HepG2 (cell line): ENCODE data around the gene BRD8. TPM values are rescaled to one million over a fixed set of nuclear protein-coding genes. Genes with fewer than 3 reads are reported as not detected.

ENCODE experiments used
- BRCA1 ChIP-seq: sonication (generic); formaldehyde crosslinking; IDR thresholded peaks from 2 replicates; pipeline ENCODE4 v1.4.0; 2020; ENCODE audit warnings: missing genetic modification reagents
- ELF4 ChIP-seq: sonication (generic); formaldehyde crosslinking; IDR thresholded peaks from 2 replicates; pipeline ENCODE4 v1.5.0; 2020; ENCODE audit warnings: missing genetic modification reagents, mild to moderate bottlenecking, moderate library complexity, borderline replicate concordance
- EP300 ChIP-seq, 3 experiments: sonication (generic) in 1 of 3; formaldehyde crosslinking in 1 of 3; IDR thresholded peaks; 2 replicates each; pipeline versions ENCODE4 v1.5.1 to v1.6.1; 2011 to 2020; ENCODE audit warnings: low read depth in 2 of 3, low read length in 2 of 3, borderline replicate concordance in 1 of 3, improper control_type of control experiment in 1 of 3, mild to moderate bottlenecking in 1 of 3, missing genetic modification reagents in 1 of 3, moderate library complexity in 1 of 3
- HNF1A ChIP-seq, 2 experiments: sonication (generic) in 1 of 2; formaldehyde crosslinking in 1 of 2; IDR thresholded peaks; 2 replicates each; pipeline versions ENCODE4 v1.4.0 to v1.6.1; 2016 to 2020; ENCODE audit warnings: borderline replicate concordance in 1 of 2, low read depth in 1 of 2, mild to moderate bottlenecking in 1 of 2, missing genetic modification reagents in 1 of 2
- SAP130 ChIP-seq: IDR thresholded peaks from 2 replicates; pipeline ENCODE4 v1.6.1; 2016; ENCODE audit warnings: low read depth
- YEATS4 ChIP-seq: sonication (generic); formaldehyde crosslinking; IDR thresholded peaks from 2 replicates; pipeline ENCODE4 v1.4.0; 2020; ENCODE audit warnings: missing genetic modification reagents, borderline replicate concordance
- ZHX2 ChIP-seq, 2 experiments: sonication (generic) in 1 of 2; formaldehyde crosslinking in 1 of 2; IDR thresholded peaks; 2 replicates each; pipeline versions ENCODE4 v1.6.1 to v1.9.0; 2014 to 2022; ENCODE audit warnings: antibody characterized with exemption in 1 of 2, borderline replicate concordance in 1 of 2, inconsistent platforms in 1 of 2, low read depth in 1 of 2, missing genetic modification reagents in 1 of 2
- ZNF33A ChIP-seq: sonication (generic); formaldehyde crosslinking; IDR thresholded peaks from 2 replicates; pipeline ENCODE4 v1.5.1; 2020; ENCODE audit warnings: missing genetic modification reagents, mild to moderate bottlenecking, moderate library complexity, borderline replicate concordance
- ZNF354B ChIP-seq: sonication (generic); formaldehyde crosslinking; IDR thresholded peaks from 2 replicates; pipeline ENCODE4 v1.8.0; 2022; ENCODE audit warnings: mild to moderate bottlenecking, missing genetic modification reagents
- ZNF678 ChIP-seq: sonication (generic); formaldehyde crosslinking; IDR thresholded peaks from 2 replicates; pipeline ENCODE4 v1.4.0; 2020; ENCODE audit warnings: mild to moderate bottlenecking, missing genetic modification reagents
- ZNF790 ChIP-seq: sonication (generic); formaldehyde crosslinking; IDR thresholded peaks from 2 replicates; pipeline ENCODE4 v1.8.0; 2022; ENCODE audit warnings: missing genetic modification reagents, mild to moderate bottlenecking, borderline replicate concordance
- polyA plus RNA-seq, 8 experiments: library from polyadenylated mRNA; depleted of rRNA in 3 of 8; stranded (reverse) in 7 of 8; unstranded in 1 of 8; fragments of >200 nt; fragmentation: Illumina TruSeq in 4 of 8; extraction: Trizol in 4 of 8; gene quantifications; 2 replicates each; pipeline versions ENCODE4 v1.2.1 to v1.2.3, GENCODE V29; 2011 to 2016; ENCODE audit warnings: low read depth in 4 of 8, missing spikeins in 1 of 8, mixed read lengths in 1 of 8; ENCODE audit not compliant: insufficient read depth in 1 of 8
- total RNA-seq, 5 experiments: library from RNA; depleted of rRNA; stranded (reverse); fragments of >200 nt; fragmentation: Illumina TruSeq; extraction: Trizol; gene quantifications; 2 replicates each; pipeline ENCODE4 v1.2.3, GENCODE V29; 2016; ENCODE audit warnings: low read depth in 1 of 5
- TF ChIP-seq, protein P1 (sequence below), 2 experiments: sonication (generic) in 1 of 2; formaldehyde crosslinking in 1 of 2; IDR thresholded peaks; 2 replicates each; pipeline versions ENCODE4 v1.4.0 to v1.6.1; 2018 to 2020; ENCODE audit warnings: missing genetic modification reagents in 2 of 2, borderline replicate concordance in 1 of 2, low read depth in 1 of 2, mild to moderate bottlenecking in 1 of 2, missing biosample characterization in 1 of 2

BRD8 gene
- total and polyA plus RNA-seq, 2 of the 13 experiments (the other 11 are each of a cell fraction or from before 2014, with no cell fraction given), result 62.5 to 71.1 TPM

DNA sequence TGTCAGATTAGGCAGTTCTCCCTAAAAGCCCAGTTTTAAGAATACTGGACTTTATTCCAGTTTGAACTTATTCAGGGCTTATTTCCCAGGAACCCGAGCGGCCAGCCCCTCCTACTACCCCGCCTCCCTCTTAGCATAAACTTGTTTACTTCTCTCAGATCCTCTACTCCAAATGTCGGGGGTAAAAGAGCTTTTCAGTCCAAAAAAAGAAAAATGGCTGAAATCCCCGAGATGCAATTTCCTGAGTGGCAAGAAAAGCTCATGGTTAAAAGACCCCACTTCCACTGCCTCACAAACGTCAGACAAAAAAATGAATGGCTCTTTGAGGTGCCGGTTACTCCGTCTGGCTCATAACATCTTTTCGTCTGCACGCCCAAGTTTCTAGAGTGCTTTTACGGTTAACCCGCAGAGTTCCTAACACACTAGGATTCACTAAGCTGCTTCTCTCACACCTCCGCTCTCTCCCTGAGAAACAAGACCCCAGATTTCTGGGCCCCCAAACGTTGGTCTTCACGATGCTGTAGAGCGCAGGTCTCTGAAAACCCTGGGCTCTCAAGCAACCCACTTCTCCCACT is 402 bp downstream of the BRD8 start (continued):
- TF ChIP-seq ZNF678 (CRISPR knock-in tag) (0 out of 2 replicates have a peak, but pooled peaks have one; percentile 20), SAP130 (CRISPR knock-in tag) (peak; percentile 12), ZNF354B (peak; percentile 25; the same call in 1 of the 2 replicates), HNF1A (IDR thresholded peaks at IDR 0.05; ENCODE audit: low read depth) (no peak), HNF1A (CRISPR knock-in tag; IDR thresholded peaks at IDR 0.05; ENCODE audit: borderline replicate concordance) (0 out of 2 replicates have a peak, but pooled peaks have one; percentile 14), ZNF790 (CRISPR knock-in tag) (0 out of 2 replicates have a peak, but pooled peaks have one; percentile 54), ELF4 (CRISPR knock-in tag) (peak; percentile 17; the same call in 1 of the 2 replicates), BRCA1 (CRISPR knock-in tag) (peak; percentile 55; the same call in 1 of the 2 replicates), ZHX2 (IDR thresholded peaks at IDR 0.05; ENCODE audit: low read depth) (no peak), ZHX2 (CRISPR knock-in tag; IDR thresholded peaks at IDR 0.05; ENCODE audit: borderline replicate concordance) (0 out of 2 replicates have a peak, but pooled peaks have one; percentile 64), EP300 (IDR thresholded peaks at IDR 0.05; ENCODE audit: low read depth in 2 of 2, low read length in 2 of 2) (no peak), EP300 (CRISPR knock-in tag; IDR thresholded peaks at IDR 0.05; ENCODE audit: borderline replicate concordance) (no peak), YEATS4 (CRISPR knock-in tag) (0 out of 2 replicates have a peak, but pooled peaks have one; percentile 2), ZNF33A (CRISPR knock-in tag) (no peak)
- TF ChIP-seq, protein P1, sequence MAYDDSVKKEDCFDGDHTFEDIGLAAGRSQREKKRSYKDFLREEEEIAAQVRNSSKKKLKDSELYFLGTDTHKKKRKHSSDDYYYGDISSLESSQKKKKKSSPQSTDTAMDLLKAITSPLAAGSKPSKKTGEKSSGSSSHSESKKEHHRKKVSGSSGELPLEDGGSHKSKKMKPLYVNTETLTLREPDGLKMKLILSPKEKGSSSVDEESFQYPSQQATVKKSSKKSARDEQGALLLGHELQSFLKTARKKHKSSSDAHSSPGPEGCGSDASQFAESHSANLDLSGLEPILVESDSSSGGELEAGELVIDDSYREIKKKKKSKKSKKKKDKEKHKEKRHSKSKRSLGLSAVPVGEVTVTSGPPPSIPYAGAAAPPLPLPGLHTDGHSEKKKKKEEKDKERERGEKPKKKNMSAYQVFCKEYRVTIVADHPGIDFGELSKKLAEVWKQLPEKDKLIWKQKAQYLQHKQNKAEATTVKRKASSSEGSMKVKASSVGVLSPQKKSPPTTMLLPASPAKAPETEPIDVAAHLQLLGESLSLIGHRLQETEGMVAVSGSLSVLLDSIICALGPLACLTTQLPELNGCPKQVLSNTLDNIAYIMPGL (CRISPR knock-in tag; IDR thresholded peaks at IDR 0.05; ENCODE audit: borderline replicate concordance in 1 of 2, low read depth in 1 of 2), result peak in 1 of 2 experiments; percentile 49; a peak in 1 of 4 replicates
